NB4 (cell line): ENCODE results near the gene CLASP1.
A peak's percentile ranks its signal among the peaks of the same experiment; 100 is the strongest.

ENCODE experiments used
- DNase-seq: peaks from one replicate; pipeline ENCODE4 v3.0.0; 2010; ENCODE audit warnings: low read depth
- H3K4me3 ChIP-seq: one replicate; pipeline ENCODE4 v1.5.1; 2011; ENCODE audit warnings: mild to moderate bottlenecking, low read depth, low read length, moderate library complexity
- CTCF ChIP-seq: IDR thresholded peaks from one replicate; pipeline ENCODE4 v1.5.1; 2012; ENCODE audit warnings: low read depth, low read length
- MAX ChIP-seq: IDR thresholded peaks from 2 replicates; pipeline ENCODE4 v1.6.1; 2011; ENCODE audit warnings: low read depth, low read length
- MYC ChIP-seq: IDR thresholded peaks from 2 replicates; pipeline ENCODE4 v1.6.1; 2011; ENCODE audit warnings: low read depth, low read length
- POLR2A ChIP-seq: IDR thresholded peaks from 2 replicates; pipeline ENCODE4 v1.6.1; 2011; ENCODE audit warnings: mild to moderate bottlenecking; ENCODE audit not compliant: insufficient read length; ENCODE audit errors: extremely low read depth

CLASP1 gene

GRCh38 chr2:121653035-121653434, 3.8 kb upstream of the CLASP1 start:
- DNase-seq, result no peak
- TF ChIP-seq POLR2A (no peak), CTCF (no peak), MAX (no peak)
- no peak overlapping the region for H3K4me3 ChIP-seq

- H3K4me3 ChIP-seq, result peak overlapping the region; percentile 98
- DNase-seq, result peak; percentile 40
- TF ChIP-seq MAX (no peak), MYC (no peak), CTCF (no peak), POLR2A (no peak)
Measured at GRCh38 chr2:121650315-121650930, 1.2 kb upstream of the CLASP1 start.

GRCh38 chr2:121649596-121650314, 493 bp upstream of the CLASP1 start:
- peak overlapping the region; percentile 98 for H3K4me3 ChIP-seq
- DNase-seq, result peak; percentile 99
- TF ChIP-seq CTCF (no peak), MYC (peak; percentile 87), MAX (peak; percentile 75), POLR2A (peak; percentile 63)

GRCh38 chr2:121648206-121649148, 785 bp downstream of the CLASP1 start:
- no peak for TF ChIP-seq MAX
- TF ChIP-seq CTCF, result no peak
- TF ChIP-seq POLR2A, result no peak
- TF ChIP-seq MYC, result no peak
- peak overlapping the region; percentile 98 for H3K4me3 ChIP-seq
- peak; percentile 75 for DNase-seq

GRCh38 chr2:121647396-121647795, 1.9 kb downstream of the CLASP1 start:
- TF ChIP-seq MAX (no peak), CTCF (no peak), MYC (no peak), POLR2A (no peak)
- DNase-seq, result no peak
- H3K4me3 ChIP-seq, result peak overlapping the region; percentile 98
